Measurements from ENCODE around the gene DLX1. TPM values are rescaled to one million over a fixed set of nuclear protein-coding genes. Genes with fewer than 3 reads are reported as not detected.

The DLX1 gene
- total RNA-seq, 1 donor from 2014 or later = 0.94 TPM

GRCh38 chr2:172096626-172097547, 11.6 kb downstream of the DLX1 start:
- DNase-seq (ENCODE audit: low read depth) = peak; percentile 64

GRCh38 chr2:172097557-172098131, 12.3 kb downstream of the DLX1 start:
- no peak for DNase-seq (ENCODE audit: low read depth)

- no peak for DNase-seq (ENCODE audit: low read depth)
Observed at GRCh38 chr2:172098287-172098649, 13.0 kb downstream of the DLX1 start.

GRCh38 chr2:172098650-172099471, 13.6 kb downstream of the DLX1 start:
- DNase-seq (ENCODE audit: low read depth) = peak; percentile 84

GRCh38 chr2:172099472-172100079, 14.3 kb downstream of the DLX1 start:
- DNase-seq (ENCODE audit: low read depth) = no peak

- no peak for DNase-seq (ENCODE audit: low read depth)
Observed at GRCh38 chr2:172100080-172100934, 15.0 kb downstream of the DLX1 start.

GRCh38 chr2:172100935-172101820, 15.9 kb downstream of the DLX1 start:
- no peak for DNase-seq (ENCODE audit: low read depth)

- DNase-seq (ENCODE audit: low read depth) = no peak
Observed at GRCh38 chr2:172101821-172102390, 16.6 kb downstream of the DLX1 start.

- peak; percentile 95 for DNase-seq (ENCODE audit: low read depth)
Observed at GRCh38 chr2:172102391-172103359, 17.4 kb downstream of the DLX1 start, which contains the start of gene DLX2. TSS of gene DLX2 (minus strand) at chr2:172102900. CDS start at chr2:172102538, 362 bp downstream.

- DNase-seq (ENCODE audit: low read depth) = peak; percentile 92
Observed at GRCh38 chr2:172103471-172104272, 18.4 kb downstream of the DLX1 start.

- no peak for DNase-seq (ENCODE audit: low read depth)
Observed at GRCh38 chr2:172105471-172106107, 20.3 kb downstream of the DLX1 start.

GRCh38 chr2:172106108-172106961, 21.0 kb downstream of the DLX1 start:
- DNase-seq (ENCODE audit: low read depth) = peak; percentile 52

- DNase-seq (ENCODE audit: low read depth) = no peak
Observed at GRCh38 chr2:172107690-172108586, 22.6 kb downstream of the DLX1 start.

GRCh38 chr2:172108587-172108930, 23.3 kb downstream of the DLX1 start:
- no peak for DNase-seq (ENCODE audit: low read depth)
